PC-3 (cell line): Measurements from ENCODE around the gene PDZRN4. TPM values are rescaled to one million over a fixed set of nuclear protein-coding genes. Genes with fewer than 3 reads are reported as not detected.

ENCODE experiments used
- ATAC-seq: fragments of 200-7000 bp; cut with Tn5 transposase; 2 replicates; pipeline ENCODE4 v1.9.1; 2020; ENCODE audit warnings: mild to moderate bottlenecking, moderate library complexity
- BruUV-seq: library from RNA; stranded (reverse); fragments of 400-500 nt; replicated peaks from 2 replicates; lab custom pipeline; 2021; lab: Mats Ljungman, UMichigan
- CTCF ChIA-PET: fragments of 300-600 bp; sonication (Branson Sonifier 250); formaldehyde crosslinking; loops from one replicate; lab custom pipeline; 2022; ENCODE audit warnings: antibody characterized with exemption; lab: Charles Lee
- POLR2A ChIA-PET: fragments of 300-600 bp; sonication (Branson Sonifier 250); formaldehyde crosslinking; loops from one replicate; lab custom pipeline; 2022; ENCODE audit warnings: antibody characterized with exemption; ENCODE audit not compliant: unreplicated experiment; lab: Charles Lee
- DNase-seq: peaks from one replicate; pipeline ENCODE4 v3.0.0-alpha.2; 2015
- H2AFZ ChIP-seq: fragments of 300-600 bp; sonication (generic); 2 replicates; pipeline ENCODE4 v1.6.0; 2016; ENCODE audit warnings: antibody characterized with exemption, low read length
- H3F3A ChIP-seq: fragments of 300-600 bp; sonication (generic); one replicate; pipeline ENCODE4 v1.6.0; 2017; ENCODE audit warnings: antibody characterized with exemption, low read length, control low read depth, mild to moderate bottlenecking; ENCODE audit not compliant: unreplicated experiment
- H3K27ac ChIP-seq: fragments of 300-600 bp; sonication (generic); 2 replicates; pipeline ENCODE4 v1.5.1; 2016; ENCODE audit warnings: mild to moderate bottlenecking, low read length
- H3K27me3 ChIP-seq: fragments of 300-600 bp; sonication (generic); 2 replicates; pipeline ENCODE4 v1.6.1; 2016; ENCODE audit warnings: low read length, mixed read lengths
- H3K36me3 ChIP-seq: fragments of 300-600 bp; sonication (generic); 2 replicates; pipeline ENCODE4 v1.6.1; 2016; ENCODE audit warnings: low read depth, mixed run types, low read length, mixed read lengths
- H3K4me1 ChIP-seq: fragments of 300-600 bp; sonication (generic); 2 replicates; pipeline ENCODE4 v1.5.1; 2016; ENCODE audit warnings: low read length; ENCODE audit not compliant: insufficient read depth
- H3K4me2 ChIP-seq: fragments of 300-600 bp; sonication (generic); 2 replicates; pipeline ENCODE4 v1.6.0; 2016; ENCODE audit warnings: low read length
- H3K4me3 ChIP-seq: fragments of 300-600 bp; sonication (generic); 2 replicates; pipeline ENCODE4 v1.5.1; 2016; ENCODE audit warnings: mild to moderate bottlenecking, low read length, mixed read lengths
- H3K79me2 ChIP-seq: fragments of 300-600 bp; sonication (generic); 2 replicates; pipeline ENCODE4 v1.6.1; 2017; ENCODE audit warnings: low read length, mixed read lengths
- H3K9ac ChIP-seq: fragments of 300-600 bp; sonication (generic); 2 replicates; pipeline ENCODE4 v1.6.0; 2016; ENCODE audit warnings: mild to moderate bottlenecking, low read length
- H3K9me2 ChIP-seq: fragments of 300-600 bp; sonication (generic); replicated peaks from 2 replicates; pipeline ENCODE4 v1.6.1; 2016; ENCODE audit warnings: mixed run types, low read length, mixed read lengths
- H3K9me3 ChIP-seq: fragments of 300-600 bp; sonication (generic); 2 replicates; pipeline ENCODE4 v1.6.1; 2016; ENCODE audit warnings: low read length, mixed read lengths
- H4K20me1 ChIP-seq: fragments of 300-600 bp; sonication (generic); 2 replicates; pipeline ENCODE4 v1.6.1; 2016; ENCODE audit warnings: low read length, mixed read lengths
- EZH2 ChIP-seq: fragments of 300-600 bp; sonication (generic); IDR thresholded peaks from one replicate; pipeline ENCODE4 v1.6.1; 2017; ENCODE audit warnings: antibody characterized with exemption, mild to moderate bottlenecking, low read length; ENCODE audit not compliant: unreplicated experiment
- EZH2phosphoT487 ChIP-seq: fragments of 300-600 bp; sonication (generic); IDR thresholded peaks from 2 replicates; pipeline ENCODE4 v1.6.1; 2018; ENCODE audit warnings: mild to moderate bottlenecking, antibody characterized with exemption, low read length, borderline replicate concordance
- intact Hi-C: fragments of 100-400 bp; cut with micrococcal nuclease; formaldehyde crosslinking; loops from 2 replicates; pipeline ENCODE4 v1.9.0; 2023
- total RNA-seq: library from RNA; depleted of rRNA; stranded (reverse); fragments of >200 nt; gene quantifications from 2 replicates; pipeline ENCODE4 v1.2.3, GENCODE V29; 2014
- TF ChIP-seq, protein P1 (sequence below): fragments of 300-600 bp; sonication (generic); conservative IDR thresholded peaks from 2 replicates; pipeline ENCODE4 v1.5.1; 2017; ENCODE audit warnings: antibody characterized with exemption, low read depth, mild to moderate bottlenecking, low read length

PDZRN4 gene
- total RNA-seq, 1 experiment from 2014 or later: not detected

DNA sequence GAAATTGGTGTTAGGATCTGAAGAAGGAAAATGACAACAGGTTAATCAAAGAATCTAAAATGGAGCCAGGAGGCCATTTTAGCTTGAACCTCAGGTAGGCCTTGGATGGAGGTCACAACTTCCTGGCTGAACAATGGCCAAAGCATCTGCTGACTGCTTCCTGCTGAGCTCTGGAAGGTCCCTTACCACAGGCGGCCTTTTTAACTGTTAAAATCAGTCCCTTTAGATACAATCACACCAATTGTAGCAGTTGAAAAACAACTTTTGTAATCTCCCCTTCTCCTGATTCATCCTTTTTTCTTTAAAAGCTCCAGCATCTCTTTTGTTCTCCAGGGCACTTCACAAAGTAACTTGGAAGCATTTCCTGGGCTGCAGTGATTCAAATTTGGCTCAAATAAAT is 388.8 kb downstream of the PDZRN4 start:
- Histone ChIP-seq H3K9ac (no peak overlapping the region), H3K9me3 (no peaks in the 10 kb centered on the region), H3K36me3 (no peaks in the 10 kb centered on the region), H4K20me1 (no peaks in the 10 kb centered on the region), H3K27me3 (no peaks in the 10 kb centered on the region), H3K79me2 (no peaks in the 10 kb centered on the region), H3K27ac (no peak overlapping the region), H3K4me2 (no peak overlapping the region), H3F3A (no peaks in the 10 kb centered on the region), H3K9me2 (no peaks in the 10 kb centered on the region), H2AFZ (no peak overlapping the region), H3K4me1 (no peaks in the 10 kb centered on the region), H3K4me3 (no peak overlapping the region)
- DNase-seq: no peak
- intact Hi-C loops: no loop called here
- TF ChIP-seq, protein P1, sequence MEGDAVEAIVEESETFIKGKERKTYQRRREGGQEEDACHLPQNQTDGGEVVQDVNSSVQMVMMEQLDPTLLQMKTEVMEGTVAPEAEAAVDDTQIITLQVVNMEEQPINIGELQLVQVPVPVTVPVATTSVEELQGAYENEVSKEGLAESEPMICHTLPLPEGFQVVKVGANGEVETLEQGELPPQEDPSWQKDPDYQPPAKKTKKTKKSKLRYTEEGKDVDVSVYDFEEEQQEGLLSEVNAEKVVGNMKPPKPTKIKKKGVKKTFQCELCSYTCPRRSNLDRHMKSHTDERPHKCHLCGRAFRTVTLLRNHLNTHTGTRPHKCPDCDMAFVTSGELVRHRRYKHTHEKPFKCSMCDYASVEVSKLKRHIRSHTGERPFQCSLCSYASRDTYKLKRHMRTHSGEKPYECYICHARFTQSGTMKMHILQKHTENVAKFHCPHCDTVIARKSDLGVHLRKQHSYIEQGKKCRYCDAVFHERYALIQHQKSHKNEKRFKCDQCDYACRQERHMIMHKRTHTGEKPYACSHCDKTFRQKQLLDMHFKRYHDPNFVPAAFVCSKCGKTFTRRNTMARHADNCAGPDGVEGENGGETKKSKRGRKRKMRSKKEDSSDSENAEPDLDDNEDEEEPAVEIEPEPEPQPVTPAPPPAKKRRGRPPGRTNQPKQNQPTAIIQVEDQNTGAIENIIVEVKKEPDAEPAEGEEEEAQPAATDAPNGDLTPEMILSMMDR: no peak
- no peak for TF ChIP-seq EZH2phosphoT487
- TF ChIP-seq EZH2: no peak
- CTCF ChIA-PET: no interaction called here
- no peak for ATAC-seq
- no TSS peak for BruUV-seq
- POLR2A ChIA-PET: no interaction called here

DNA sequence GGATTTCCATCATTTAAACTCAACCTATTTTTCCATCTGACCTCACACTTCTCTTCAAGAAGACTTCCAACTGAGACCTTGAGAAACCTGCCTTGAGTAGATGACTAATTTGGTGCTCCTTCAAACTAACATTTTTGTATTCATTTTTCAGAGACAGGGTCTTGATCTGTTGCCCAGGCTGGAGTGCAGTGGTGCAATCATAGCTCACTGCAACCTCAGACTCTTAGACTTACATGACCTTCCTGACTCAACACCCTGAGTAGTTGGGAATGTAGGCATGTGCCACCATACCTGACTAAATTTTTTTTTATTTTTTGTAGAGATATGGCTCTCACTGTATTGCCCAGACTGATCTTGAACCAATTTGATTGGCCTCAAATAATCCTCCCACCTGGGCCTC is 389.9 kb downstream of the PDZRN4 start:
- no TSS peak for BruUV-seq
- intact Hi-C loops: no loop called here
- H4K20me1 ChIP-seq: no peaks in the 10 kb centered on the region
- H3K4me2 ChIP-seq: no peak overlapping the region
- TF ChIP-seq EZH2 (no peak), EZH2phosphoT487 (no peak)
- TF ChIP-seq, protein P1: no peak
- H3F3A ChIP-seq: no peaks in the 10 kb centered on the region
- no peak overlapping the region for H3K27ac ChIP-seq
- no peaks in the 10 kb centered on the region for H3K4me1 ChIP-seq
- H3K9ac ChIP-seq: no peak overlapping the region
- no peaks in the 10 kb centered on the region for H3K9me3 ChIP-seq
- no peak for DNase-seq
- ChIA-PET CTCF (no interaction called here), POLR2A (no interaction called here)
- H2AFZ ChIP-seq: no peak overlapping the region
- no peaks in the 10 kb centered on the region for H3K27me3 ChIP-seq
- no peak overlapping the region for H3K4me3 ChIP-seq
- H3K79me2 ChIP-seq: no peaks in the 10 kb centered on the region
- H3K9me2 ChIP-seq: no peaks in the 10 kb centered on the region
- H3K36me3 ChIP-seq: no peaks in the 10 kb centered on the region
- no peak for ATAC-seq

- H3K36me3 ChIP-seq: no peaks in the 10 kb centered on the region
- H3K4me1 ChIP-seq: no peaks in the 10 kb centered on the region
- H3K9me3 ChIP-seq: no peaks in the 10 kb centered on the region
- DNase-seq: no peak
- CTCF ChIA-PET: no interaction called here
- H3K79me2 ChIP-seq: no peaks in the 10 kb centered on the region
- no peaks in the 10 kb centered on the region for H3F3A ChIP-seq
- no peak overlapping the region for H3K4me2 ChIP-seq
- POLR2A ChIA-PET: no interaction called here
- H3K27me3 ChIP-seq: no peaks in the 10 kb centered on the region; the same call in 1 of the 2 replicates
- no peak for TF ChIP-seq EZH2phosphoT487
- TF ChIP-seq EZH2: no peak
- TF ChIP-seq, protein P1: no peak
- no TSS peak for BruUV-seq
- H3K27ac ChIP-seq: no peak overlapping the region
- H4K20me1 ChIP-seq: no peaks in the 10 kb centered on the region
- H3K4me3 ChIP-seq: no peak overlapping the region
- no peak overlapping the region for H2AFZ ChIP-seq
- intact Hi-C loops: no loop called here
- no peaks in the 10 kb centered on the region for H3K9me2 ChIP-seq
- ATAC-seq: no peak
- no peak overlapping the region for H3K9ac ChIP-seq
Measured at GRCh38 chr12:41585784-41586183, 397.7 kb downstream of the PDZRN4 start.
